ENCODE data around the gene POP7.

The POP7 gene

GRCh38 chr7:100745184-100745583, 39.3 kb downstream of the POP7 start:
- Histone ChIP-seq H3K27ac (ENCODE audit: low read length) (no peak overlapping the region), H3K27me3 (ENCODE audit: low read depth, low read length) (peaks cover 3% of the 10 kb centered on the region), H3K9me3 (ENCODE audit: control insufficient read depth in 1 of 2, low read length in 2 of 2) (no peaks in the 10 kb centered on the region), H3K4me3 (ENCODE audit: low read depth in 1 of 2, low read length in 2 of 2) (peak overlapping the region; percentile 37 to 44), H3K36me3 (ENCODE audit: control insufficient read depth in 1 of 2, insufficient read depth in 2 of 2, low read length in 2 of 2) (no peaks in the 10 kb centered on the region), H3K4me1 (ENCODE audit: control insufficient read depth in 1 of 2, insufficient read depth in 2 of 2, low read length in 2 of 2) (no peaks in the 10 kb centered on the region)

GRCh38 chr7:100752994-100753393, 47.1 kb downstream of the POP7 start:
- H3K36me3 ChIP-seq (ENCODE audit: control insufficient read depth in 1 of 2, insufficient read depth in 2 of 2, low read length in 2 of 2), result no peaks in the 10 kb centered on the region
- no peak overlapping the region for H3K4me3 ChIP-seq (ENCODE audit: low read depth in 1 of 2, low read length in 2 of 2)

GRCh38 chr7:100753750-100754149, 47.8 kb downstream of the POP7 start:
- Histone ChIP-seq H3K9me3 (ENCODE audit: control insufficient read depth in 1 of 2, low read length in 2 of 2) (no peaks in the 10 kb centered on the region), H3K27ac (ENCODE audit: low read length) (no peak overlapping the region), H3K36me3 (ENCODE audit: control insufficient read depth in 1 of 2, insufficient read depth in 2 of 2, low read length in 2 of 2) (no peaks in the 10 kb centered on the region), H3K4me1 (ENCODE audit: control insufficient read depth in 1 of 2, insufficient read depth in 2 of 2, low read length in 2 of 2) (no peaks in the 10 kb centered on the region), H3K27me3 (ENCODE audit: low read depth, low read length) (no peaks in the 10 kb centered on the region), H3K4me3 (ENCODE audit: low read depth in 1 of 2, low read length in 2 of 2) (no peak overlapping the region)

More at GRCh38 chr7:100752994-100753393, 47.1 kb downstream of the POP7 start:
- Histone ChIP-seq H3K4me1 (ENCODE audit: control insufficient read depth in 1 of 2, insufficient read depth in 2 of 2, low read length in 2 of 2) (no peaks in the 10 kb centered on the region), H3K27ac (ENCODE audit: low read length) (no peak overlapping the region), H3K9me3 (ENCODE audit: control insufficient read depth in 1 of 2, low read length in 2 of 2) (no peaks in the 10 kb centered on the region), H3K27me3 (ENCODE audit: low read depth, low read length) (no peaks in the 10 kb centered on the region)
